Esophagus squamous epithelium (tissue), 5 donors: ENCODE results near the gene SHANK3. TPM values are rescaled to one million over a fixed set of nuclear protein-coding genes. Genes with fewer than 3 reads are reported as not detected.

ENCODE experiments used
- DNase-seq: peaks from one replicate; lab custom pipeline; 2025; lab: John Stamatoyannopoulos, UW
- H3K27ac ChIP-seq, 4 donors: fragments of 200-600 bp; sonication (generic); one replicate each; pipeline ENCODE4 v1.5.1; 2016 to 2019; ENCODE audit warnings: mild to moderate bottlenecking in 1 of 4
- H3K27me3 ChIP-seq, 4 donors: fragments of 200-600 bp; sonication (generic); 1 replicate in 3 of 4; 2 replicates in 1 of 4; pipeline versions ENCODE4 v1.5.1 to v1.6.0; 2017 to 2021; ENCODE audit warnings: antibody characterized with exemption in 1 of 4
- H3K36me3 ChIP-seq, 3 donors: fragments of 200-600 bp; sonication (generic); one replicate each; pipeline ENCODE4 v1.5.1; 2016 to 2019
- H3K4me1 ChIP-seq, 3 donors: fragments of 200-600 bp; sonication (generic); one replicate each; pipeline ENCODE4 v1.5.1; 2017 to 2019
- H3K4me3 ChIP-seq, 4 donors: fragments of 200-600 bp; sonication (generic); 1 replicate in 3 of 4; 2 replicates in 1 of 4; pipeline ENCODE4 v1.5.1; 2016 to 2019; ENCODE audit warnings: mild to moderate bottlenecking in 2 of 4, moderate library complexity in 1 of 4
- H3K9me3 ChIP-seq, 3 donors: fragments of 200-600 bp; sonication (generic); one replicate each; pipeline ENCODE4 v1.5.1; 2016 to 2019
- POLR2A ChIP-seq, 4 donors: fragments of 450-650 bp; IDR thresholded peaks; one replicate each; pipeline ENCODE4 v1.6.1; 2017; ENCODE audit warnings: antibody characterized with exemption in 4 of 4, mild to moderate bottlenecking in 4 of 4, moderate library complexity in 3 of 4
- WGBS, 2 donors: methylation state at CpG; one replicate each; pipeline ENCODE4 v1.1.5; 2018; 5-methylcytosine and 5-hydroxymethylcytosine counted together
- intact Hi-C: fragments of 100-400 bp; cut with DNase I; formaldehyde crosslinking; loops from one replicate; pipeline ENCODE4 v1.15.0; 2022
- total RNA-seq, 4 donors: library from RNA; depleted of rRNA; stranded (reverse); fragments of >200 nt; gene quantifications; one replicate each; pipeline ENCODE4 v1.1.0, GENCODE V29; 2016
- TF ChIP-seq, protein P1 (sequence below), 6 experiments: fragments of 450-650 bp in 4 of 6; fragments of 200-600 bp in 2 of 6; sonication (generic) in 2 of 6; IDR thresholded peaks; one replicate each; pipeline ENCODE4 v1.5.1; 2016 to 2019; ENCODE audit warnings: antibody characterized with exemption in 6 of 6, mild to moderate bottlenecking in 4 of 6, moderate library complexity in 4 of 6
- donor health status: DM: yes; HTN: yes; CAD: no.

The SHANK3 gene
- total RNA-seq, 4 donors from 2014 or later, result 3.7 to 5.9 (median 4.5) TPM

- intact Hi-C loops, result no loop called here
- H3K27me3 ChIP-seq, result peaks cover 0 to 2% (median 0%) of the 10 kb centered on the region in 4 donors
- H3K36me3 ChIP-seq, result peaks cover 4 to 24% (median 14%) of the 10 kb centered on the region in 3 donors
- WGBS, 2 donors, result 71 to 89% methylated on average over 3 to 4 of the region's 12 CpGs
- no peak overlapping the region for H3K27ac ChIP-seq
- no peak for DNase-seq
- H3K4me1 ChIP-seq, result peaks cover 27 to 56% (median 31%) of the 10 kb centered on the region in 3 donors
- H3K9me3 ChIP-seq, result no peaks in the 10 kb centered on the region
- TF ChIP-seq, protein P1, sequence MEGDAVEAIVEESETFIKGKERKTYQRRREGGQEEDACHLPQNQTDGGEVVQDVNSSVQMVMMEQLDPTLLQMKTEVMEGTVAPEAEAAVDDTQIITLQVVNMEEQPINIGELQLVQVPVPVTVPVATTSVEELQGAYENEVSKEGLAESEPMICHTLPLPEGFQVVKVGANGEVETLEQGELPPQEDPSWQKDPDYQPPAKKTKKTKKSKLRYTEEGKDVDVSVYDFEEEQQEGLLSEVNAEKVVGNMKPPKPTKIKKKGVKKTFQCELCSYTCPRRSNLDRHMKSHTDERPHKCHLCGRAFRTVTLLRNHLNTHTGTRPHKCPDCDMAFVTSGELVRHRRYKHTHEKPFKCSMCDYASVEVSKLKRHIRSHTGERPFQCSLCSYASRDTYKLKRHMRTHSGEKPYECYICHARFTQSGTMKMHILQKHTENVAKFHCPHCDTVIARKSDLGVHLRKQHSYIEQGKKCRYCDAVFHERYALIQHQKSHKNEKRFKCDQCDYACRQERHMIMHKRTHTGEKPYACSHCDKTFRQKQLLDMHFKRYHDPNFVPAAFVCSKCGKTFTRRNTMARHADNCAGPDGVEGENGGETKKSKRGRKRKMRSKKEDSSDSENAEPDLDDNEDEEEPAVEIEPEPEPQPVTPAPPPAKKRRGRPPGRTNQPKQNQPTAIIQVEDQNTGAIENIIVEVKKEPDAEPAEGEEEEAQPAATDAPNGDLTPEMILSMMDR (IDR thresholded peaks at IDR 0.05), result no peak
- TF ChIP-seq POLR2A (IDR thresholded peaks at IDR 0.05), result no peak
- H3K4me3 ChIP-seq, result peak overlapping the region in 1 of 4 donors; percentile 93
These were observed 46.2 kb upstream of the SHANK3 start for GRCh38 chr22:50626314-50626849.

GRCh38 chr22:50626850-50627641 is 45.6 kb upstream of the SHANK3 start:
- H3K27me3 ChIP-seq, result no peaks in the 10 kb centered on the region
- peaks cover 24 to 49% (median 26%) of the 10 kb centered on the region in 3 donors for H3K4me1 ChIP-seq
- intact Hi-C loops, result no loop called here
- H3K9me3 ChIP-seq, result no peaks in the 10 kb centered on the region
- WGBS, 2 donors, result 53 to 75% methylated on average over 14 to 21 of the region's 42 CpGs
- H3K4me3 ChIP-seq, result peak overlapping the region; percentile 83 to 95 (median 91)
- H3K36me3 ChIP-seq, result peaks cover 4 to 24% (median 14%) of the 10 kb centered on the region in 3 donors
- DNase-seq, result no peak
- TF ChIP-seq POLR2A (IDR thresholded peaks at IDR 0.05), result no peak
- TF ChIP-seq, protein P1 (IDR thresholded peaks at IDR 0.05), result no peak
- H3K27ac ChIP-seq, result peak overlapping the region; percentile 88 to 94 (median 92)

DNA sequence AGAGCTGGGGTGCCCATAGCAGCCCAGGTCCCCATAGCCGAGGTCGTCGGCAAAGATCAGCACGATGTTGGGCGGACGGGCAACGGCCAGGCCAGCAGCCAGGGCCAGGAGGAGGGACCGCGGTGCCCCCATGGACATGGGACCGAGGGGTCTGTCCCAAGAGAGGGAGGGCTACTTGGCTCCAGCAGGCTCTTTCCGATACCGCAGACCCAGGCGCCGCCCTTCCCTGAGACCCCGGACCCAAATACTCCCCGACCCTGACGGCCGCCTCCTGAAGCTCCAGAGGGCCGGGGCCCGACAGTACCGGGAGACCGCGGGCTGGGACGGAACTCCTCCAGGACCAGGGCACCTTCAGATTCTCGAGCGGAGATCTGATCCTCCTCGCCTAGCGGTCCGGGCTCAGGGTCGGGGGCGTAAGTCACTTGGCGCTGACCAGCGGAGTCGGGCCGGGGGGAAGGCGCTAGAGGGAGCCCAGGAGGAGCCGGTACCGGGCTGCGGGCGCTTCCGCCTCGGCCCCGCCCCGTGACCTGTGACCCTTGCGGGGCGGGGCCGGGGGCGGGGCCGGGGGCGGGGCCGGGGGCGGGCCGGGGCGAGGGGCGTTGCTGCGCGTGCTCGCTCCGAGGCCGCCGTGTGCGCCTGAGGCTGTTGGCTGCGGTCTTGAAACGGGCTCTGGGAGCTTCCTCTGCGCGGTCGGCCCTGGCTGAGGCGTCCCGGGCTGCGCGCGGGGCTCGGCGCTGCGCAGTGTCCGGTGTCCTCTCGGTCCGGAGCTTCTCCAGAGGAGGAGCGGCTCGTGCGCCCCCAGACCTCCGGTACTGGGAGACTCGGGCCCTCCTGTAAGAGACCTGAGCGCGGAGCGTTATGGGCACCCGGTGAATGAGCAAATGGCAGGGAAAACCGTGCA is 44.7 kb upstream of the SHANK3 start, which contains the start of gene ARSA:
ARSA (minus strand) TSS at position 511 of the 901 bp plus-strand sequence; CDS start at position 138, 373 bp downstream.
- H3K4me1 ChIP-seq, result peaks cover 18 to 41% (median 21%) of the 10 kb centered on the region in 3 donors
- 0% methylated on average over 18 of the region's 88 CpGs; no CpG with 5 or more reads in 1 of the 2 donors for WGBS, 2 donors
- TF ChIP-seq POLR2A (IDR thresholded peaks at IDR 0.05), result peak in 2 of 4 donors; percentile 41 to 71
- TF ChIP-seq, protein P1 (IDR thresholded peaks at IDR 0.05), result peak in 2 of 6 experiments; percentile 24 to 26
- H3K27me3 ChIP-seq, result no peaks in the 10 kb centered on the region
- H3K4me3 ChIP-seq, result peak within 1 kb of the TSS; percentile 83 to 95 (median 91)
- peak within 1 kb of the TSS; percentile 88 to 94 (median 92) for H3K27ac ChIP-seq
- H3K36me3 ChIP-seq, result peaks cover 4 to 24% (median 14%) of the 10 kb centered on the region in 3 donors
- no peaks in the 10 kb centered on the region for H3K9me3 ChIP-seq
- intact Hi-C loops, result no loop called here
- no peak for DNase-seq

GRCh38 chr22:50628543-50629134 is 44.0 kb upstream of the SHANK3 start:
- TF ChIP-seq, protein P1 (IDR thresholded peaks at IDR 0.05), result no peak
- TF ChIP-seq POLR2A (IDR thresholded peaks at IDR 0.05), result no peak
- Histone ChIP-seq H3K4me3 (peak overlapping the region; percentile 83 to 95 (median 91)), H3K36me3 (peaks cover 4 to 24% (median 14%) of the 10 kb centered on the region in 3 donors), H3K4me1 (peaks cover 15 to 33% (median 21%) of the 10 kb centered on the region in 3 donors), H3K27me3 (no peaks in the 10 kb centered on the region), H3K27ac (peak overlapping the region; percentile 79 to 92 (median 90)), H3K9me3 (no peaks in the 10 kb centered on the region)
- intact Hi-C loops, result no loop called here
- DNase-seq, result no peak
- 34 to 36% methylated on average over 6 to 14 of the region's 16 CpGs for WGBS, 2 donors
